Endothelial cell of umbilical vein (primary cell): ENCODE data around the gene GSN. TPM values are rescaled to one million over a fixed set of nuclear protein-coding genes. Genes with fewer than 3 reads are reported as not detected.

Experiments
- BruUV-seq: library from RNA; stranded (reverse); fragments of 400-500 nt; replicated peaks from 2 replicates; lab custom pipeline; 2021; lab: Mats Ljungman, UMichigan
- CTCF ChIA-PET: fragments of 300-600, 350-600 bp; sonication (Branson Sonifier 250); formaldehyde crosslinking; loops from one replicate; lab custom pipeline; 2021; ENCODE audit warnings: antibody characterized with exemption, inconsistent platforms; lab: Charles Lee
- POLR2A ChIA-PET: fragments of 300-600, 350-600 bp; sonication (Branson Sonifier 250); formaldehyde crosslinking; loops from one replicate; lab custom pipeline; 2021; ENCODE audit warnings: antibody characterized with exemption, inconsistent platforms; lab: Charles Lee
- DNase-seq: peaks from one replicate; pipeline ENCODE4 v3.0.0-alpha.2; 2011; ENCODE audit warnings: low read depth, low spot score
- FAIRE-seq: peaks from 2 replicates; lab custom pipeline; 2011; peaks lifted over from hg19 to GRCh38; lab: Jason Lieb, UNC
- H2AFZ ChIP-seq: 2 replicates; pipeline ENCODE4 v1.6.0; 2012; ENCODE audit warnings: low read depth, low read length, control low read depth, inconsistent platforms
- H3K27ac ChIP-seq: 2 replicates; pipeline ENCODE4 v1.5.1; 2011; ENCODE audit warnings: low read depth, mild to moderate bottlenecking, control low read depth, low read length, moderate library complexity; ENCODE audit not compliant: insufficient read depth
- H3K27me3 ChIP-seq, 2 experiments: 2 replicates each; pipeline versions ENCODE4 v1.6.0 to v1.6.1; 2011; ENCODE audit warnings: low read length in 2 of 2, mixed read lengths in 1 of 2; ENCODE audit not compliant: control insufficient read depth in 2 of 2, insufficient read depth in 2 of 2
- H3K36me3 ChIP-seq, 2 experiments: 2 replicates in 1 of 2; 3 replicates in 1 of 2; pipeline ENCODE4 v1.5.1; 2011; ENCODE audit warnings: low read length in 2 of 2, mild to moderate bottlenecking in 1 of 2, moderate library complexity in 1 of 2; ENCODE audit not compliant: control insufficient read depth in 2 of 2, insufficient read depth in 2 of 2; ENCODE audit errors: extremely low read depth in 1 of 2
- H3K4me1 ChIP-seq: 3 replicates; pipeline ENCODE4 v1.5.1; 2011; ENCODE audit warnings: mild to moderate bottlenecking, low read length; ENCODE audit not compliant: control insufficient read depth, insufficient read depth; ENCODE audit errors: extremely low read depth
- H3K4me2 ChIP-seq: 2 replicates; pipeline ENCODE4 v1.6.1; 2011; ENCODE audit warnings: low read length, control low read depth, mixed read lengths; ENCODE audit not compliant: insufficient read depth
- H3K4me3 ChIP-seq, 3 experiments: fragments of 200-600 bp in 1 of 3; sonication (generic), shearing (Covaris generic) in 1 of 3; replicated peaks in 1 of 3; 2 replicates each; pipeline ENCODE4 v1.5.1; 2011 to 2016; ENCODE audit warnings: control low read depth in 3 of 3, low read length in 3 of 3, mild to moderate bottlenecking in 2 of 3, inconsistent platforms in 1 of 3, low read depth in 1 of 3, moderate library complexity in 1 of 3; ENCODE audit not compliant: insufficient read depth in 1 of 3
- H3K79me2 ChIP-seq: 2 replicates; pipeline ENCODE4 v1.6.0; 2012; ENCODE audit warnings: low read length, inconsistent platforms; ENCODE audit not compliant: control insufficient read depth, insufficient read depth
- H3K9ac ChIP-seq: replicated peaks from 2 replicates; pipeline ENCODE3; 2011; ENCODE audit warnings: low read length, control low read depth; ENCODE audit not compliant: insufficient read depth; ENCODE audit errors: extremely low read depth
- H3K9me1 ChIP-seq: replicated peaks from 3 replicates; pipeline ENCODE4 v1.6.0; 2011; ENCODE audit warnings: mild to moderate bottlenecking, low read length; ENCODE audit not compliant: control insufficient read depth, insufficient read depth; ENCODE audit errors: extremely low read depth
- H3K9me3 ChIP-seq: replicated peaks from 2 replicates; pipeline ENCODE4 v1.5.1; 2012; ENCODE audit warnings: low read length, inconsistent platforms; ENCODE audit not compliant: control insufficient read depth, insufficient read depth
- H4K20me1 ChIP-seq: replicated peaks from 2 replicates; pipeline ENCODE3; 2011; ENCODE audit warnings: mild to moderate bottlenecking, low read length; ENCODE audit not compliant: control insufficient read depth, insufficient read depth; ENCODE audit errors: extremely low read depth
- EZH2 ChIP-seq: IDR thresholded peaks from 2 replicates; pipeline ENCODE4 v1.6.1; 2012; ENCODE audit warnings: borderline replicate concordance, low read depth, mild to moderate bottlenecking, moderate library complexity, low read length, inconsistent platforms; ENCODE audit not compliant: severe bottlenecking
- FOS ChIP-seq: IDR thresholded peaks from 2 replicates; pipeline ENCODE4 v1.6.1; 2011; ENCODE audit warnings: mild to moderate bottlenecking, low read length, moderate library complexity, borderline replicate concordance; ENCODE audit not compliant: insufficient read depth
- GATA2 ChIP-seq: IDR thresholded peaks from 2 replicates; pipeline ENCODE4 v1.7.0; 2011; ENCODE audit warnings: low read depth, mild to moderate bottlenecking, moderate library complexity, mixed read lengths, low read length; ENCODE audit not compliant: insufficient read length, insufficient read depth
- JUN ChIP-seq: IDR thresholded peaks from 2 replicates; pipeline ENCODE4 v1.6.1; 2011; ENCODE audit warnings: borderline replicate concordance, low read depth; ENCODE audit not compliant: insufficient read length, insufficient read depth
- MAX ChIP-seq: IDR thresholded peaks from 2 replicates; pipeline ENCODE4 v1.6.1; 2011; ENCODE audit not compliant: insufficient read depth, insufficient read length
- MYC ChIP-seq: IDR thresholded peaks from one replicate; pipeline ENCODE4 v1.6.1; 2011; ENCODE audit warnings: mild to moderate bottlenecking, low read depth, low read length
- POLR2A ChIP-seq: IDR thresholded peaks from 2 replicates; pipeline ENCODE4 v1.6.1; 2012; ENCODE audit warnings: low read depth, mild to moderate bottlenecking, control low read depth, low read length
- POLR2AphosphoS5 ChIP-seq: IDR thresholded peaks from 2 replicates; pipeline ENCODE4 v1.6.1; 2012; ENCODE audit warnings: low read depth, mild to moderate bottlenecking, control low read depth, low read length, moderate library complexity; ENCODE audit not compliant: insufficient read depth
- dilution Hi-C: fragments of 300-500 bp; cut with MboI; formaldehyde crosslinking; loops from one replicate; pipeline ENCODE4 v1.15.0; 2019; ENCODE audit warnings: low sequenced_read_pairs; ENCODE audit not compliant: extremely low pct_ligation_motif_present
- intact Hi-C: fragments of 100-400 bp; cut with micrococcal nuclease; formaldehyde crosslinking; loops from one replicate; pipeline ENCODE4 v1.10.0; 2022
- polyA plus RNA-seq, 4 experiments: library from polyadenylated mRNA; depleted of rRNA in 3 of 4; stranded (reverse) in 3 of 4; unstranded in 1 of 4; fragments of >200 nt; gene quantifications; 2 replicates each; pipeline versions ENCODE4 v1.2.1 to v1.2.3, GENCODE V29; 2011 to 2012; ENCODE audit warnings: missing spikeins in 1 of 4
- total RNA-seq: library from RNA; stranded (reverse); gene quantifications from 2 replicates; pipeline ENCODE4 v1.2.3, GENCODE V29; 2021
- TF ChIP-seq, protein P1 (sequence below), 2 donors: IDR thresholded peaks; 1 replicate in 1 of 2; 2 replicates in 1 of 2; pipeline ENCODE4 v1.5.1; 2011; ENCODE audit warnings: low read length in 2 of 2, mild to moderate bottlenecking in 2 of 2, moderate library complexity in 2 of 2, control low read depth in 1 of 2, inconsistent platforms in 1 of 2, low read depth in 1 of 2; ENCODE audit not compliant: insufficient read depth in 1 of 2; ENCODE audit errors: extremely low read depth in 1 of 2

GSN gene
- total and polyA plus RNA-seq, 2 donors (not counting 3 experiments of a cell fraction or from before 2014, with no cell fraction given), result 130 to 232 TPM

DNA sequence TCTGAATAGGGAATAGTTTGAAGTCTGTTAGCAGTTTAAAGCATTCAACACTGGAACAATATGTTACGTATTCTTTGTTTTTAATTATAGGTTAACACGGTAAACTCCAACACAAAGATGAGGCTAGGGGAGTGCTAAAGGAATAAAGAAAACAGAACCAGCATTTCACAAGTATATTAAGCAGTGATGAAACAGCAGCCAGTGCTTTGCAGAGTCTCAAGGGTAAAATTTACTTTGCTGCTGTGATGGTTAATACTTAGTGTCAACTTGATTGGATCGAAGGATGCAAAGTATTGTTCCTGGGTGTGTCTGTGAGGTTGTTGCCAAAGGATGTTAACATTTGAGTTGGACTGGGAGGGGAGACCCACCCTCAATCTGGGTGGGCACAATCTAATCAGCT lies 30.0 kb upstream of the GSN start:
- TF ChIP-seq POLR2A (no peak), FOS (no peak), MYC (no peak), POLR2AphosphoS5 (no peak), MAX (no peak), GATA2 (no peak)
- H3K27me3 ChIP-seq, result peaks cover 0 to 3% of the 10 kb centered on the region in 2 experiments
- no peak overlapping the region for H3K9ac ChIP-seq
- H3K36me3 ChIP-seq, result no peaks in the 10 kb centered on the region
- H3K4me3 ChIP-seq, result no peak overlapping the region
- peaks cover 6% of the 10 kb centered on the region for H3K4me1 ChIP-seq
- no peaks in the 10 kb centered on the region for H3K9me1 ChIP-seq
- no peaks in the 10 kb centered on the region for H3K79me2 ChIP-seq
- BruUV-seq, result no TSS peak
- no peak overlapping the region for H2AFZ ChIP-seq
- H4K20me1 ChIP-seq, result no peaks in the 10 kb centered on the region
- DNase-seq (no peak), FAIRE-seq (no peak)
- no peak overlapping the region for H3K4me2 ChIP-seq
- H3K9me3 ChIP-seq, result no peaks in the 10 kb centered on the region
- no peak overlapping the region for H3K27ac ChIP-seq
- dilution Hi-C loops (no loop called here), intact Hi-C loops (no loop called here)
- ChIA-PET CTCF (interaction anchor here (1.1 to 1.6 kb wide), 2 partner anchors 15 to 40 kb away, joined by 3 to 5 read pairs; no protein-coding TSS in a partner anchor), POLR2A (no interaction called here)

DNA sequence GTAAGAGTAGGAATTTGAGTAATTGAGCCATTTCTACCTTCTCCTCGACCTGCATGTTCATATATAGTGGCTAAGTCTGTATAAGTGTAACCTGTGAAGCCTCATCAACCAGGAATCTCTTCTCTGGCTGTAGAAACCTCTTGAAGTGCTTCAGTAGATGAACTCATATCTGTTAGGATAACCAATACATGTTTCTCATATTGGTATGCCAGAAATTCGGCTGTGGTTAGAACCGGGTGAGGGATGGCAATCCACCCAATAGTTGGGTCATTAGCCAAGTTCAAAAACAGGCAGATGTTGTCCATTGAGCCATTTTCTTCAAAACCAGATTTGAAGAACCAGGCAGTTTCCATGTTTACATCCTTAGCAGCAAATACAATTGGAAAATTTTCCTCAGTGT lies 28.9 kb upstream of the GSN start:
- TF ChIP-seq FOS, result no peak
- no peak for TF ChIP-seq GATA2
- TF ChIP-seq JUN, result no peak
- no peak for TF ChIP-seq MAX
- no peak for TF ChIP-seq POLR2A
- no peak for TF ChIP-seq MYC
- TF ChIP-seq, protein P1, sequence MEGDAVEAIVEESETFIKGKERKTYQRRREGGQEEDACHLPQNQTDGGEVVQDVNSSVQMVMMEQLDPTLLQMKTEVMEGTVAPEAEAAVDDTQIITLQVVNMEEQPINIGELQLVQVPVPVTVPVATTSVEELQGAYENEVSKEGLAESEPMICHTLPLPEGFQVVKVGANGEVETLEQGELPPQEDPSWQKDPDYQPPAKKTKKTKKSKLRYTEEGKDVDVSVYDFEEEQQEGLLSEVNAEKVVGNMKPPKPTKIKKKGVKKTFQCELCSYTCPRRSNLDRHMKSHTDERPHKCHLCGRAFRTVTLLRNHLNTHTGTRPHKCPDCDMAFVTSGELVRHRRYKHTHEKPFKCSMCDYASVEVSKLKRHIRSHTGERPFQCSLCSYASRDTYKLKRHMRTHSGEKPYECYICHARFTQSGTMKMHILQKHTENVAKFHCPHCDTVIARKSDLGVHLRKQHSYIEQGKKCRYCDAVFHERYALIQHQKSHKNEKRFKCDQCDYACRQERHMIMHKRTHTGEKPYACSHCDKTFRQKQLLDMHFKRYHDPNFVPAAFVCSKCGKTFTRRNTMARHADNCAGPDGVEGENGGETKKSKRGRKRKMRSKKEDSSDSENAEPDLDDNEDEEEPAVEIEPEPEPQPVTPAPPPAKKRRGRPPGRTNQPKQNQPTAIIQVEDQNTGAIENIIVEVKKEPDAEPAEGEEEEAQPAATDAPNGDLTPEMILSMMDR (IDR thresholded peaks at IDR 0.05; ENCODE audit: extremely low read depth in 1 of 2, insufficient read depth in 1 of 2, low read depth in 1 of 2, low read length in 2 of 2), result no peak
- TF ChIP-seq EZH2, result no peak
- FAIRE-seq (no peak), DNase-seq (no peak)
- Histone ChIP-seq H4K20me1 (no peaks in the 10 kb centered on the region), H2AFZ (no peak overlapping the region), H3K9ac (no peak overlapping the region), H3K9me1 (no peaks in the 10 kb centered on the region), H3K4me1 (peaks cover 3% of the 10 kb centered on the region), H3K4me2 (no peak overlapping the region), H3K9me3 (no peaks in the 10 kb centered on the region), H3K79me2 (no peaks in the 10 kb centered on the region), H3K27ac (no peak overlapping the region), H3K4me3 (no peak overlapping the region), H3K27me3 (peaks cover 0 to 3% of the 10 kb centered on the region in 2 experiments), H3K36me3 (no peaks in the 10 kb centered on the region)
- POLR2A ChIA-PET, result no interaction called here
- dilution Hi-C loops (no loop called here), intact Hi-C loops (no loop called here)
- CTCF ChIA-PET, result no interaction called here
- no TSS peak for BruUV-seq
